Neural progenitor cell (in vitro differentiated cells): ENCODE results near the gene RPL39. TPM values are rescaled to one million over a fixed set of nuclear protein-coding genes. Genes with fewer than 3 reads are reported as not detected.
"Not testable (repeated sequence)": the region's sequence is repeated elsewhere in the genome, so short reads cannot be mapped to it uniquely, and the experiment has no call there.

Experiments
- DNase-seq: peaks from one replicate; pipeline ENCODE4 v3.0.0-alpha.2; 2016; ENCODE audit warnings: low spot score
- H2AFZ ChIP-seq: fragments of 200-600 bp; sonication (generic); replicated peaks from 2 replicates; pipeline ENCODE4 v1.6.1; 2016; ENCODE audit warnings: antibody characterized with exemption
- H3F3A ChIP-seq: fragments of 200-600 bp; sonication (generic); 2 replicates; pipeline ENCODE4 v1.6.1; 2016; ENCODE audit warnings: antibody characterized with exemption, low read depth
- H3K27ac ChIP-seq: fragments of 200-600 bp; sonication (generic); 2 replicates; pipeline ENCODE4 v1.5.1; 2016; ENCODE audit warnings: mild to moderate bottlenecking
- H3K27me3 ChIP-seq: fragments of 200-600 bp; sonication (generic); 2 replicates; pipeline ENCODE4 v1.6.1; 2016; ENCODE audit warnings: mild to moderate bottlenecking, moderate library complexity
- H3K36me3 ChIP-seq: fragments of 200-600 bp; sonication (generic); 2 replicates; pipeline ENCODE4 v1.5.1; 2016
- H3K4me1 ChIP-seq: fragments of 200-600 bp; sonication (generic); 2 replicates; pipeline ENCODE4 v1.6.1; 2016; ENCODE audit warnings: mixed run types
- H3K4me2 ChIP-seq: fragments of 200-600 bp; sonication (generic); 2 replicates; pipeline ENCODE4 v1.6.1; 2016
- H3K4me3 ChIP-seq: fragments of 200-600 bp; sonication (generic); 2 replicates; pipeline ENCODE4 v1.5.1; 2016
- H3K79me2 ChIP-seq: fragments of 200-600 bp; sonication (generic); 2 replicates; pipeline ENCODE4 v1.6.1; 2016; ENCODE audit warnings: low read depth
- H3K9ac ChIP-seq: fragments of 200-600 bp; sonication (generic); 2 replicates; pipeline ENCODE4 v1.6.1; 2016
- H3K9me3 ChIP-seq: fragments of 200-600 bp; sonication (generic); 2 replicates; pipeline ENCODE4 v1.5.1; 2016; ENCODE audit warnings: low read depth
- H4K20me1 ChIP-seq: fragments of 200-600 bp; sonication (generic); 2 replicates; pipeline ENCODE4 v1.6.1; 2016; ENCODE audit warnings: low read depth
- H3K27ac Mint-ChIP-seq: 3 replicates; pipeline ENCODE4 v1.8.0; 2021; ENCODE audit warnings: mixed read lengths
- H3K27me3 Mint-ChIP-seq: 2 replicates; pipeline ENCODE4 v1.8.0; 2022; ENCODE audit warnings: low read depth, mild to moderate bottlenecking, inconsistent platforms, moderate library complexity, mixed read lengths; ENCODE audit not compliant: insufficient read depth
- H3K36me3 Mint-ChIP-seq: 3 replicates; pipeline ENCODE4 v1.8.0; 2021; ENCODE audit warnings: mixed read lengths
- H3K4me1 Mint-ChIP-seq: 3 replicates; pipeline ENCODE4 v1.8.0; 2021; ENCODE audit warnings: mixed read lengths
- H3K4me3 Mint-ChIP-seq: 3 replicates; pipeline ENCODE4 v1.8.0; 2021; ENCODE audit warnings: mild to moderate bottlenecking, moderate library complexity, mixed read lengths
- H3K9me3 Mint-ChIP-seq: 3 replicates; pipeline ENCODE4 v1.8.0; 2020; ENCODE audit warnings: mixed read lengths
- CTCF ChIP-seq: fragments of 200-600 bp; sonication (generic); IDR thresholded peaks from 2 replicates; pipeline ENCODE4 v1.5.1; 2017; ENCODE audit warnings: antibody characterized with exemption, mild to moderate bottlenecking
- EZH2 ChIP-seq: fragments of 200-600 bp; sonication (generic); IDR thresholded peaks from 2 replicates; pipeline ENCODE4 v1.6.1; 2017; ENCODE audit warnings: antibody characterized with exemption, mild to moderate bottlenecking, moderate library complexity
- EZH2phosphoT487 ChIP-seq: fragments of 200-600 bp; sonication (generic); IDR thresholded peaks from 2 replicates; pipeline ENCODE4 v1.6.1; 2017; ENCODE audit warnings: antibody characterized with exemption
- total RNA-seq: library from RNA; depleted of rRNA; stranded (reverse); fragments of >200 nt; gene quantifications from 2 replicates; pipeline ENCODE4 v1.2.3, GENCODE V29; 2015; ENCODE audit warnings: low replicate concordance

The RPL39 gene
- total RNA-seq, 1 donor from 2014 or later, result 10,337 TPM

GRCh38 chrX:119826399-119826959 is 35.0 kb upstream of the RPL39 start:
- Histone ChIP-seq H3K27ac (no peak overlapping the region), H3K9me3 (no peaks in the 10 kb centered on the region), H3F3A (no peaks in the 10 kb centered on the region), H3K27me3 (no peaks in the 10 kb centered on the region), H3K4me3 (no peak overlapping the region), H3K79me2 (no peaks in the 10 kb centered on the region), H3K4me2 (no peak overlapping the region), H3K4me1 (no peaks in the 10 kb centered on the region), H4K20me1 (no peaks in the 10 kb centered on the region), H2AFZ (no peak overlapping the region), H3K9ac (no peak overlapping the region), H3K36me3 (no peaks in the 10 kb centered on the region)
- no peak overlapping the region for H3K27ac Mint-ChIP-seq
- H3K27me3 Mint-ChIP-seq, result no peaks in the 10 kb centered on the region
- peaks cover 3% of the 10 kb centered on the region for H3K4me1 Mint-ChIP-seq
- no peak overlapping the region for H3K4me3 Mint-ChIP-seq
- no peak for TF ChIP-seq EZH2
- no peak for TF ChIP-seq EZH2phosphoT487
- no peak for TF ChIP-seq CTCF
- H3K9me3 Mint-ChIP-seq, result no peaks in the 10 kb centered on the region
- DNase-seq, result no peak
- peaks cover 12% of the 10 kb centered on the region for H3K36me3 Mint-ChIP-seq

GRCh38 chrX:119824221-119824620 is 32.8 kb upstream of the RPL39 start:
- H3K27me3 ChIP-seq, H2AFZ ChIP-seq, H3K36me3 ChIP-seq, H3K4me1 ChIP-seq, H3K4me3 ChIP-seq, H3K9ac ChIP-seq, H3K9me3 Mint-ChIP-seq, H3K36me3 Mint-ChIP-seq, H3K4me3 Mint-ChIP-seq, H3K4me1 Mint-ChIP-seq, H3K27me3 Mint-ChIP-seq, H3K79me2 ChIP-seq, H3K4me2 ChIP-seq, DNase-seq, H3K27ac ChIP-seq, H3K9me3 ChIP-seq, H3K27ac Mint-ChIP-seq, H3F3A ChIP-seq, H4K20me1 ChIP-seq: not testable (repeated sequence)

DNA sequence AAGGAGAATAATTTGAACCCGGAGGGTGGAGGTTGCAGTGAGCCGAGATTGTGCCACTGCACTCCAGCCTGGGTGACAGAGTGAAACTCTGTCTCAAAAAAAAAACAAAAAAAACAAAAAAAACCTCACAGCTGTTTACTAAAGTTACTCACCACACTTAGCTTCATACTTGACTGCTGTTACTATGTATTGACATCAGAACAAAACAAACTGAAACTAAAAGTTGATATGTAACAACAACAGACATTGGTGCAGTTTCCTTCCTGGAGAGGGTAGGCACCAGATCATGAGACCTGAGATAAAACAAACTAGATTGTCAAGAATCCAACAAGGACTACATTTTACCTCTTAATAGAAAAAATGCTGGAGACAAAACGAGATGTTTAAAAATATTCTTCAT is 30.3 kb upstream of the RPL39 start:
- not testable (repeated sequence) for H3K4me3 ChIP-seq, H3K27me3 ChIP-seq, DNase-seq, H3K27ac ChIP-seq, H3K9ac ChIP-seq, H3K27ac Mint-ChIP-seq, H3K36me3 ChIP-seq, H3K9me3 ChIP-seq, H3K4me1 ChIP-seq, H3K4me2 ChIP-seq, H3K79me2 ChIP-seq, H3K27me3 Mint-ChIP-seq, H3K9me3 Mint-ChIP-seq, H3K4me1 Mint-ChIP-seq, H3K4me3 Mint-ChIP-seq, H4K20me1 ChIP-seq, H3F3A ChIP-seq, H2AFZ ChIP-seq, H3K36me3 Mint-ChIP-seq

- H3K79me2 ChIP-seq, result no peaks in the 10 kb centered on the region
- H3K9me3 ChIP-seq, result no peaks in the 10 kb centered on the region
- no peak overlapping the region for H3K9ac ChIP-seq
- no peaks in the 10 kb centered on the region for H3K27me3 ChIP-seq
- peaks cover 3% of the 10 kb centered on the region for H3K27me3 Mint-ChIP-seq
- no peak overlapping the region for H3K4me3 Mint-ChIP-seq
- peaks cover 18% of the 10 kb centered on the region for H3K9me3 Mint-ChIP-seq
- H3K4me1 ChIP-seq, result no peaks in the 10 kb centered on the region
- no peak overlapping the region for H2AFZ ChIP-seq
- no peak for TF ChIP-seq EZH2phosphoT487
- TF ChIP-seq EZH2, result no peak
- TF ChIP-seq CTCF, result no peak
- H3K27ac Mint-ChIP-seq, result no peak overlapping the region
- H3K4me3 ChIP-seq, result no peak overlapping the region
- no peaks in the 10 kb centered on the region for H4K20me1 ChIP-seq
- H3K27ac ChIP-seq, result no peak overlapping the region
- DNase-seq, result no peak
- no peaks in the 10 kb centered on the region for H3K36me3 Mint-ChIP-seq
- H3K4me2 ChIP-seq, result no peak overlapping the region
- no peaks in the 10 kb centered on the region for H3K36me3 ChIP-seq
- no peaks in the 10 kb centered on the region for H3F3A ChIP-seq
- no peaks in the 10 kb centered on the region for H3K4me1 Mint-ChIP-seq
Observed at GRCh38 chrX:119817130-119817690, 25.8 kb upstream of the RPL39 start.
